Tibial nerve (tissue), 4 donors: ENCODE measurements around the gene GRM8. TPM values are rescaled to one million over a fixed set of nuclear protein-coding genes. Genes with fewer than 3 reads are reported as not detected.

ENCODE experiments used
- DNase-seq, 2 donors: peaks; one replicate each; pipeline ENCODE4 v3.0.0-alpha.2; 2019; ENCODE audit warnings: low spot score in 2 of 2
- H3K27ac ChIP-seq, 4 donors: fragments of 200-600 bp; sonication (generic) in 3 of 4; one replicate each; pipeline ENCODE4 v1.5.1; 2017 to 2019; ENCODE audit warnings: mild to moderate bottlenecking in 1 of 4
- H3K27me3 ChIP-seq, 2 donors: fragments of 200-600 bp; sonication (generic) in 1 of 2; one replicate each; pipeline versions ENCODE4 v1.5.1 to v1.6.0; 2017 to 2019
- H3K36me3 ChIP-seq, 3 donors: fragments of 200-600 bp; sonication (generic); one replicate each; pipeline ENCODE4 v1.5.1; 2018 to 2019
- H3K4me1 ChIP-seq, 4 donors: fragments of 200-600 bp; sonication (generic) in 3 of 4; one replicate each; pipeline ENCODE4 v1.5.1; 2017 to 2019
- H3K4me3 ChIP-seq, 4 donors: fragments of 200-600 bp; sonication (generic) in 3 of 4; one replicate each; pipeline ENCODE4 v1.5.1; 2017 to 2019; ENCODE audit warnings: mild to moderate bottlenecking in 1 of 4, moderate library complexity in 1 of 4
- H3K9me3 ChIP-seq, 4 donors: fragments of 200-600 bp; sonication (generic) in 3 of 4; one replicate each; pipeline ENCODE4 v1.5.1; 2017 to 2019
- CTCF ChIP-seq, 5 experiments: fragments of 200-600 bp in 3 of 5; fragments of 450-650 bp in 2 of 5; sonication (generic) in 3 of 5; IDR thresholded peaks; one replicate each; pipeline ENCODE4 v1.5.1; 2016 to 2019; ENCODE audit warnings: antibody characterized with exemption in 5 of 5, mild to moderate bottlenecking in 3 of 5, moderate library complexity in 2 of 5
- EP300 ChIP-seq, 2 donors: sonication (generic); formaldehyde crosslinking; IDR thresholded peaks; one replicate each; pipeline ENCODE4 v1.6.1; 2017; ENCODE audit warnings: antibody characterized with exemption in 2 of 2, mild to moderate bottlenecking in 1 of 2
- POLR2A ChIP-seq, 2 donors: fragments of 450-650 bp; IDR thresholded peaks; one replicate each; pipeline ENCODE4 v1.6.1; 2017; ENCODE audit warnings: antibody characterized with exemption in 2 of 2, mild to moderate bottlenecking in 2 of 2, moderate library complexity in 2 of 2
- WGBS, 2 donors: methylation state at CpG; one replicate each; pipeline ENCODE4 v1.1.5; 2018; 5-methylcytosine and 5-hydroxymethylcytosine counted together
- total RNA-seq, 4 donors: library from RNA; depleted of rRNA; stranded (reverse); fragments of >200 nt; gene quantifications; one replicate each; pipeline ENCODE4 v1.1.0, GENCODE V29; 2016

The GRM8 gene
- total RNA-seq, 4 donors from 2014 or later = 0.59 to 1.5 (median 1.1) TPM

- WGBS, 2 donors = 60 to 71% methylated on average over 1 of the region's 1 CpG
These were observed 66.1 kb downstream of the GRM8 start for GRCh38 chr7:127186686-127187085.

GRCh38 chr7:127177156-127177555 is 75.6 kb downstream of the GRM8 start:
- H3K9me3 ChIP-seq = peaks cover 0 to 32% (median 0%) of the 10 kb centered on the region in 4 donors
- no peak for DNase-seq
- TF ChIP-seq CTCF (IDR thresholded peaks at IDR 0.05) (no peak), POLR2A (IDR thresholded peaks at IDR 0.05) (no peak), EP300 (IDR thresholded peaks at IDR 0.05) (no peak)
- no peak overlapping the region for H3K4me3 ChIP-seq
- no peak overlapping the region for H3K27ac ChIP-seq
- H3K27me3 ChIP-seq = no peaks in the 10 kb centered on the region
- H3K4me1 ChIP-seq = no peaks in the 10 kb centered on the region
- no peaks in the 10 kb centered on the region for H3K36me3 ChIP-seq

More at GRCh38 chr7:127186686-127187085, 66.1 kb downstream of the GRM8 start:
- no peaks in the 10 kb centered on the region for H3K36me3 ChIP-seq
- H3K4me1 ChIP-seq = no peaks in the 10 kb centered on the region
- H3K4me3 ChIP-seq = no peak overlapping the region
- no peak overlapping the region for H3K27ac ChIP-seq
- H3K27me3 ChIP-seq = no peaks in the 10 kb centered on the region
- TF ChIP-seq POLR2A (IDR thresholded peaks at IDR 0.05) (no peak), CTCF (IDR thresholded peaks at IDR 0.05) (no peak), EP300 (IDR thresholded peaks at IDR 0.05) (no peak)
- peaks cover 0 to under 1% (median 0%) of the 10 kb centered on the region in 4 donors for H3K9me3 ChIP-seq
- no peak for DNase-seq

GRCh38 chr7:127162366-127162765 is 90.4 kb downstream of the GRM8 start:
- Histone ChIP-seq H3K4me3 (no peak overlapping the region), H3K27ac (no peak overlapping the region), H3K27me3 (no peaks in the 10 kb centered on the region), H3K9me3 (no peaks in the 10 kb centered on the region), H3K4me1 (no peaks in the 10 kb centered on the region), H3K36me3 (no peaks in the 10 kb centered on the region)
- TF ChIP-seq CTCF (IDR thresholded peaks at IDR 0.05) (no peak), POLR2A (IDR thresholded peaks at IDR 0.05) (no peak), EP300 (IDR thresholded peaks at IDR 0.05) (no peak)
- no peak for DNase-seq
- 60 to 63% methylated on average over 2 of the region's 2 CpGs for WGBS, 2 donors

GRCh38 chr7:127158659-127159058 is 94.1 kb downstream of the GRM8 start:
- TF ChIP-seq CTCF (IDR thresholded peaks at IDR 0.05) (no peak), EP300 (IDR thresholded peaks at IDR 0.05) (no peak), POLR2A (IDR thresholded peaks at IDR 0.05) (no peak)

GRCh38 chr7:127154958-127155357 is 97.8 kb downstream of the GRM8 start:
- H3K36me3 ChIP-seq = no peaks in the 10 kb centered on the region
- DNase-seq = no peak
- no peaks in the 10 kb centered on the region for H3K4me1 ChIP-seq
- no peaks in the 10 kb centered on the region for H3K27me3 ChIP-seq
- WGBS, 2 donors = 72 to 73% methylated on average over 4 of the region's 4 CpGs
- H3K4me3 ChIP-seq = no peak overlapping the region
- TF ChIP-seq EP300 (IDR thresholded peaks at IDR 0.05) (no peak), CTCF (IDR thresholded peaks at IDR 0.05) (no peak), POLR2A (IDR thresholded peaks at IDR 0.05) (no peak)
- H3K27ac ChIP-seq = no peak overlapping the region
- no peaks in the 10 kb centered on the region for H3K9me3 ChIP-seq

More at GRCh38 chr7:127158659-127159058, 94.1 kb downstream of the GRM8 start:
- H3K27me3 ChIP-seq = no peaks in the 10 kb centered on the region
- H3K36me3 ChIP-seq = no peaks in the 10 kb centered on the region
- H3K4me3 ChIP-seq = no peak overlapping the region
- DNase-seq = no peak
- 67 to 68% methylated on average over 3 of the region's 3 CpGs for WGBS, 2 donors
- no peaks in the 10 kb centered on the region for H3K4me1 ChIP-seq
- no peaks in the 10 kb centered on the region for H3K9me3 ChIP-seq
- H3K27ac ChIP-seq = no peak overlapping the region
